Activated T-helper 1 cell treated with Interleukin-2 at 50 U/mL for 16 hours (primary cell): Measurements from ENCODE around the gene CORO6.

Source experiments
- DNase-seq: peaks from one replicate; pipeline ENCODE4 v3.0.0-alpha.2; 2020; ENCODE audit warnings: low read depth

CORO6 gene

DNA sequence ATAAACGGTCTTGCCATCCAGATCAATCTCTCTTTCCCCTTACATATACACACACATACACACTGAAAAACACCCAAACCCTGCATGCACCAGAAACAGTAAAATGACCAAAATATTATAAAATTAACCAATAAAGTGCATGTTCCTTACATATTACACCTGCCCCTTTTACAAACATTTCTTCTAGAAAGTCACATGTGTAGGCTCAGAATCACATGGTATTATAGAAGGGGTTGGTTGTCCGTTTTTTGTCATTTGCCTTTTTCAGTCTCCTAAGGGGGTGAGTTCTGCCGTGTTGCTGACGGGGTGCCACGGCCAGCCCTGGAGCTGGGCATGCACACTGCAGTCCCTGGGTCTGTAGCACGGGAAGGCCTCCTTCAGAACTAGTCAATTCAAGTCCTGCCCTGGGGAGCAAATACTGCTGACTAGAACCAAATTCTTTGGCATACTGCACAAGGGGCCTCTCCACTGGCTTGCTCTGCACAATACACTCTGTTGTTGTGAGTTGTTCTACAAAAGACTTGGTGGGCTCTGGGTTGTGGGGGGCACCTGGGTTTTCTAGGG is 8.0 kb upstream of the CORO6 start:
- no peak for DNase-seq

DNA sequence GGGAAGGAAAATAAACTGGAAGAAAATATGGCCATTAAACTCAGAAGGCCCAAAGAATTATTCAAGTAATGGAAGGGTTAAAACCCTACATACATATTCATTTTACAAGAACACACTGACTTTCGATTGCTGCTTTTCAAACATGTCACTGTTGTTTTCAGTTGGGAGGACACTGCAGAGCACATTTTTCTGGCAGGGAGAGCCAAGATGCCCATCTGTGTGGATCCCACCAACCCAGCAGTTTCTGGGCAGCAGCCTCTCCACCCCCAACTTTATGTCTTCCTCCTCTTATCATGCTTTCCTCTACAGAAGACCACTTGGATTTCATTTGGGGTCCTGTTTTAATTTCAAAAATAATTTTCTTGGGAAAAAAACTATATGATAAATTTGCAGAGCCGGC is 7.1 kb upstream of the CORO6 start:
- DNase-seq = no peak

DNA sequence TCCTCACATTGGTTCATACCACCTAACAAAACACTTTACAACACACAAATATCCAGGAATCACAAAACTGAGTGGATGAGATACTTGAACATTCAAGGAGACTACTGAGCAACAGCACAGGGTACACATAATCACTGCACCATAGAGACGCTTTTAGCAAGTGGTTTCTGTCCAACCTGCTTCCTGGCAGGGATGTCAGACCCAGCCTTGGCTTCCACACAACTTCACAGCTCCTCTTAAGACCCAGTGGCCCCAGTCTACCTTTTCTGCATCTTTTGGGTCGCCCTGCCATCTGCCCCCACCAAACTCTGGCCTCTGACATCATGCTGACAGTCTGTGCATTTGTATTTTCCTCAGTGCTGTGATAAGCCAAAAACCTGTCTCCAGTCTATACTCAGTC is 5.9 kb upstream of the CORO6 start:
- DNase-seq = no peak

DNA sequence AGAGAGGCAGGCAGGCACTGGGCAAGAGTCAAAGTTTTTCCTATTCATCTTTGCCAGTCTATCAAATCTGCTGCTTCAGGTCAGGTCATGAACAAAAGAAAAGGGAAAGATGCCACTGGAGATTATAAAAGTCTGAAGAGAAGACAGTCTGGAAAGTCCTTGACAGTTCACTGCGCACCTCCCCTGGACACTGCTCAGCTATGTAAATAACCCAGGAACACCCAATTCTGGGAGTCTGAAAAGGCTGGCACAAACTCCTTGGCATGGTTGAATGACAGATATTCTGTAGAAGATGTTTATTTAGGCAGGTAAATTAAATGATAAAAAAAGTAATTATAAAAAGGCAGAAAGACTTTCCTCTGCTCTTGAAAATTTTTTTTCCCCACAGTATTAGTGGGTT is 5.2 kb upstream of the CORO6 start:
- DNase-seq = no peak

DNA sequence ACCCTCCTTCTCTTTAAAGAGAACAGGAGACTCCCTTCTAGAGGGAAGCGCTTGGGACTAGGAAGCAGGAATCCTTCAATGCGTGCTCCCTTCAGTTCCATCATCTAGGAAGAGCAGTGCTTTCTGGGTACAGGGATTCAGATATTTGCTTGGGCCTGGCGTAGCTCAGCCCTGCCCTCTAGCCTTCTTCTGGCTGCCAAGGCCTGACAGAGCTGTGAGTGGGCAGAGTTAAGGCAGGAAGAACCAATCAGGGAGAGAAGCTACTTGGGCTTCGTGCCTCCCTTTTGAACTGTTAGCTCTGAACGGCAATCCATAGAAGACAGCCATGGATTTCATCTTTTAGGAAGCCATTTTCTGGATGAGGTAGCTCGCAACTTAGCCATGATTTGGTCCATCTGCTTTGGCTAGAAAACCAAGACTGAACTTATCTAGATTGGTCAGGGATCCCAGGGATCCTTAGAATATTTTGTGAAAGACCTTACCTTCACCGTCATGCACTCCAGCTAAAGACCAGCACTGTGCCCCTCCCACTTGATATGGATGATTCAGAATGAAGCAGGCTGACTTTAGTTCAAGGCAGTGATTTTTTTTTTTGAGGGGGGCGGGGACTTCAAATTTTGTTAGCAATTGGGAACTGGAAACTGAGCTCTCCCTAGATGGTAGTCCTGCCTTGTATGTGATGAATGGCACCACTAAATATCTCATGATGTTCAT is 2.5 kb upstream of the CORO6 start:
- no peak for DNase-seq

DNA sequence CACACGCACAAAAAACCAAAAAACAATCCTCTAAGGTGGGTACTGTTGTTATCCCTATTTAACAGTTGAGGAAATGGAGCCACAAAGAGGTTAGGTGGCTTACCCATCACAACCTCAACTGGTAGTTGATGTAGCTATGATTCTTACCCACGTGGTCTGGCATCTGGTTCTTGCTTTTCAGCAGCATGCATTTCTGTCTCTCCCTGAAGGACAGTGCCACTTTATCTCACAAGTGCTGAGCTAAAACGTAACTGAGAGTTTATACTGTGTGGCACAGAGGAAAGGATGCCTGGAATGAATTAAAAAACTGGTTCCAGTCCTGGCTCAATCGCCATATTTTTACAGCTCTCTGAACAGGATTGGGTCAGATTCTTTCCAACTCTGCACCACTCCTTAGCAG is 1.9 kb upstream of the CORO6 start:
- DNase-seq = no peak

DNA sequence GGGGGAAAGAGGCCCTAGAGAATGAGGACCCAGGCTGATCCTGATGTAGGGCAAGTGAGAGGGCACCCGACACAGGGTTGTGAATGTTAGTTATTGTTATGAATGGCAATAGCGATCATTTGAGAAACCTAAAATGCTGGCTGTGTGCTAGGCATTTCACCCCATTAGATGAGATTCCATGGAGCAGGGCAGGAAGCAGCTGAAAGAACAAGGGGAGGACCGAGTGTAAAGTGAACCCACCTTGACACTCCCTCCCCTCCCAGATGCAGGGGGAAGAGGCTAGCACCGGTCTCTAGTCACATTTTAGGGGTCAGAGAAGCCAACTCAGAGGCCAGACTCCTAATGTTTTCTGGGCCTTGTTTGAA is 553 bp upstream of the CORO6 start:
- DNase-seq = no peak

DNA sequence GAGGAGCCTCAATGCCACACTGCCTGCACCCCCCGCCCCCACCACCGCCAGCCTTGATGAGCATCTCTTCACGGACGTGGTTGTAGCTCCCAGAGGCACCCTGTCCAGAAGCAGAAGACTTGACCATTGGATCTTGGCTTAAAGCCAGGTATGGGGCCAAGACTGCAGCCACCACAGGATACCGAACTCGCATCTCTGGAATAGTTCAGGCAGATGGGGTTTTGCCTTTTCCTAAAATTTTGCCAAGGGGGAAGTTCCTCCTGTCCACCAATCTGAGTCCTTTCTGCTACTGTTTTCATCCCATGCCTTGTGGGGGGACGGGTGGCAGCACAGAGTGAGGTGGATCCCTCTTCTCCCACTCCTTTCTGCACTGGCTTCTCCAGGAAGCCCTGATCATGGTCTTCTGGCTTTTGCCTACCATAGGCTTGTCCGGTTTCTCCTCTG is 939 bp downstream of the CORO6 start:
- no peak for DNase-seq

DNA sequence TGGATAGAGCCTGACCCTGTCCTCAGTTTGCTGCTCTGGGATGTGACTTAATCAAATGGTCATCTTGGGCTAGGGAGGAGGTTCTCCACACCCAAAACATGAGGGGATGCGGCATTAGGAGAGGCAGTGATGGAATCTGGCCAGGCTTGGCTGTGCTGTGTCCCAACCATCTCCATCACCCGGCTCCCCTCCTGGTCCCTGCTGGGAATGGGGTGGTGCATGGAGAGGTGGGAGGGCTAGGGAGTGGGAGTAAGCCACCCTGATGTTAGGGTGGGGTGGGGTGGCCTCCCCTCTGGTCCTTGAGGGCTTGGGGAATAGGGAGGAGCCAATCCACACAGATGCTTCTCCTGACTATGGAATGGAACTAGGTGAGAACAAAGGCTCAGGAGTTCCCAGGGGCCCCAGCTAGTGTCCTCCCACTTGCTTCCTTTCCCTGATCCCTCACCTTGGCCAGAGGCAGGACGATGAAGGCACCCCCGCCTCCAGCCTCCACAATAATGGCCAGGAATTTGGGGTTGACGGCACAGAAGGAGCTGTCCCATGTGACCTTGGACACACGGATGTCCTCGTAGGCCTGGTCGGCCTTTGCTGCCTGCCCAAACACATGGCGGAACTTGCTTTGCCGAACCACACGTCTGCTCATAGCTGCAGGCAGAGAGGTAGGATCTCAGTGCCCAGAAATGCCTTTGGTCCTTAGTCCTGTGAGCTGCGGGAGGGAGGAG is 1.8 kb downstream of the CORO6 start:
- DNase-seq = no peak

DNA sequence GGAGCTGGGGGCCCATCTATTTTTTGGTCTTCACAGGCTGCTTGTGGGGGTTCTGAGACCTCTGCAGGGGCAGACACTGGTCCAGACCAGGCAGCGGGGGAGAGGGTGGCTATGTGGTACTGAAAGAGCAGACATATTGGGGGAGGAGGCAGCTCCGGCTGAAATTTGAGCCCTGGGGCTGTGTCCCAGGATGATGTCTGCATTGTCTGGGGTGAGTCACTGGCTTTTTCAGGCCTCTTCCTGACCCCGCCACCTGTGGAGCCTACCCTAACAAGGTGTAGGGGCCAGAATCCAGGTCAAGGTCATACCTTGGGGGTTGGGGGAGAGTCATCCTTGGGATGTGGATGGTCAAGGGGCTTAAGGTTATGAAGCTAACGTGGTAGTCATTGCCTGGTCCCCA is 2.4 kb downstream of the CORO6 start:
- no peak for DNase-seq

DNA sequence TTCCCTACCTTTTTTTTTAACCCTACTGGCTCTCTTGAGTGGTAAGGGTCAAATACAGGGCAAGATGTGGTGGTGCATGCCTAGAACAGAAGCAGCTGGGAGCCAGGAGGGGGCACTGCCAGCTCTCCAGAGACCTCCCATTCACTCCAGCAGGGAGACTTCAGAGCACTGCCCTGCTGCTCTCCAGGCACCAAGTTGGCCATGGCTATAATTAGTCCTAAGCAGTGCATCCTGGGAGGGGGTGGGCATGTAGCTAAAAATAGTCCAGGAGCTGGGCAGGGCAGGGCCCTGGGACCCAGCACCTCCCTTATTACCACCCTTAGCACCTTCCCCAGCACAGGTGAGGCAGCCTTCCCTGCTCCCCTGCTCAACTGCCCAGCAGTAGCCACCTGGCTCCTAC is 3.5 kb downstream of the CORO6 start:
- no peak for DNase-seq

DNA sequence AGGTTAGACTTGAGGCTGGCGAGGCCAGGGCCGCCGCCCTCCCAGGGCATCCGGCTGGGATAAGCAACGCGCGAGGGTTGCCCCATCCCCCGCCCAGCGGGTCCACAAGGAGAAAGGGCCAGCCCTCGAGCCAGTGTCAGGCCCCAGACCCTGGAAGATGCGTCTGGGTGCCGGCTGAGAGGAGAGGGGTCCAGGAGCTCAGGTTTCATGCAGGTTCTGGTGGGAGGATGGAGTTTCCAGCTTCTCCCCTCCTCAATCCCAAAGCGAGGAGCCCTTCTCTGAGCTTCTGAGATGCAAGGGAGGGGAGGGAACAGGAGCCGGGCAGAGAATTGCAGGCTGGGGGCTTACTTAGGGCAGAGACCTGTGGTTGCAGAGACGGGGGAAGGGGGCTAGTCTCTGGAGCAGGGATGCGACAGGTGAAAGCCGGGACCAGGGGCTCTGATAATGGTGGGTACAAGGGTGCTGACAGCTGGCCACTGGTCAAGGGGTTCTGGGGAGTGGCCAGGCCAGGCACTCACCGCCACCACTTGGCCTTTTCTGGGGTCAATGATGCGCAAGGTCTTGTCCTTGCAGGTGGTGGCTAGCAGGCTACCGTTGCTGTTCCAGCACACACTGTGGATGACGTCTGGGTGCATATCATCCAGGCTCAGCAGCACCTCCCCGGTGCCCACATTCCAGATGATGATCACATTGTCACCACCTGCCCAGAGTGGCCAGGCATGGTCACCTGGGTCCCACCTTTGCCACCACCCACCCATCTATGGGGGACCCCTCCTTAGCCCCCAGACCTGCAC is 4.2 kb downstream of the CORO6 start:
- DNase-seq = no peak

DNA sequence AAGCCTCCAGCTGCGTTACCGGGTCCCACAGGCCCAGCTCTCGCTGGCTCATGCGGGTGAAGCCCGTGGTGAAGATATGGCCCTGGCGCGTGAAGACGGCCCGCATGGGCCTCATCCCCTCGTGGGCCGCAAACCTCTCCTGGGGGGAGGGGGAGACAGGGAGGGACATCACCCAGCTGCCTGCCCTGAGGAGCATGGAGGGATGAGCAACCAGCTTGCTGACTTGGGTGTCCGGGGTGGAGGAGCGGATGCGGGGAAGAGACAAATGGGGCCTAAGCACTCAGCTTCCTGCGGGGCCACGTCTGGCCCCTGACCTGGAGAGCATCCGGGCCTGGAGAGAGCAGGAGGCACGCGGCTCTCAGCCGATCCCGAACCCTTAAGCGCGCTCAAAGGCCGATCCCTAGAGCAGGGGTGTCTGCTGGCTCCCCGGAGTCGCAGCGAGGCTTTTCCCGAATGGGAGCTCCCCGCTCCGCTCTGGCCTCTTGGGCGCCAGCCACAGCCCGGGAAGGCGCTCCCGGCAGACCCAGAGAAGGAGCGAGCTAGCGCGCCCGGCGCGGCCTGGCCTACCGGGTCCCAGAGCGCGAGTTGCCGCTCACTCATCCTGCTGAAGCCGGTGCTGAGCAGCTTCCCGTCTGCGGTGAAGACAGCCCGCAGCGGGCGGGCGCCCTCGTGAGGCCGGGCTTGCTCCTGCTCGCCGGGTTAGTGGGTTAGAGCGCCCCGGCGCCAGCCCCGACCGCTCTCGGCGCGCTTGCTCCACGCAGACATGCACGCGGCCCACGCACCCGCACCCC is 5.0 kb downstream of the CORO6 start:
- peak; percentile 80 for DNase-seq

DNA sequence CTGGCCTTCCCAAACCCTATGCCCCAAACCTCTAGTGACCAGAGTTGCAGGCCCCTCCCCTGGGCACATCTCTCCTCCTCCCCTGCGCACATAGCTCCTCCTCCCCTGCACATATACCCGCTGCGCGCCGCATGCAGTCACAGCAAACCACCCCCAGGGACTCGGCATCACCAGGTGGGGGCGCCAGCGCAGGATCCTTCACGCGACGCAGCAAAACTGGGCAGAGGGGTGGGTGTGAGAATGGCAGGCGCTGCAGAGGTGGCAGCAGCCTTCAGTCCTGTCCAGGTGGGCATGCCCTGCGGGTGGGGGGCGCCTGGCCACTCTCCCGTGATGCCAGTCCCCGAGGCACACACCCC is 5.6 kb downstream of the CORO6 start:
- DNase-seq = peak; percentile 84

DNA sequence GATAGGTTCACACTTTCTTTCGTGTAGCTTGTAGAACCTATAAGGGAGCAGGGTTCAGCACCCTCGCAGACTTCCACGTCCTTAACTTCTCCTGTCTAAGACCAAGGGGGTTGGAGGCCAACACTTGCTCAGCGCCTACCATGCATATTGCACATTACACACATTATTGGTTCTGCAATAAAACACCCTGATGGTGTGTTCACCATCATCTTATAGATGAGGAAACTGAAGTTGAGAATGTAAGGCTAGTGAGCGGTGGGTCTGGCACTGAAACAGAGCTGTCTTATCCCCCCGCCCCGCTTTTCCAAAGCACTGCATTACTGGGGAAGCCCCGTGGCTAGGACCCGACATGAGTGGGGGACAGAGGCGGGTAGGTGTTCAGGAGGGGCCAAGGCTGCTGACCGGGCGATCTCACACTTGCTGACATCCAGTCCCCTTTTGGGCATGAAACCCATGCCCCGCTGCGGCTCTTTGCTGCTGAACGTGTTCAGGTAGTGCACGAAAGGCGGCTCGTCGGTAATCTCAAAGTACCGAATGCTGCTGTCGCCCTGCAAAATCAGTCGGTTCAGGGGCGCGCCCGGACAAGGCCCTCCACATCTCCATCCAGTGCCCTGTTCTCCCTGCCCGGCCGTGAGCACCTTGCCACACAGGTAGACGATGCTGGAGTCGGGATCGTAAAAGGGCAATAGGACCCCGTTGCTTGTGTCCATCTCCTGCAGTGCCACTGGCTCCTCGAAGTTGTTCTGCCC is 6.2 kb downstream of the CORO6 start:
- no peak for DNase-seq

DNA sequence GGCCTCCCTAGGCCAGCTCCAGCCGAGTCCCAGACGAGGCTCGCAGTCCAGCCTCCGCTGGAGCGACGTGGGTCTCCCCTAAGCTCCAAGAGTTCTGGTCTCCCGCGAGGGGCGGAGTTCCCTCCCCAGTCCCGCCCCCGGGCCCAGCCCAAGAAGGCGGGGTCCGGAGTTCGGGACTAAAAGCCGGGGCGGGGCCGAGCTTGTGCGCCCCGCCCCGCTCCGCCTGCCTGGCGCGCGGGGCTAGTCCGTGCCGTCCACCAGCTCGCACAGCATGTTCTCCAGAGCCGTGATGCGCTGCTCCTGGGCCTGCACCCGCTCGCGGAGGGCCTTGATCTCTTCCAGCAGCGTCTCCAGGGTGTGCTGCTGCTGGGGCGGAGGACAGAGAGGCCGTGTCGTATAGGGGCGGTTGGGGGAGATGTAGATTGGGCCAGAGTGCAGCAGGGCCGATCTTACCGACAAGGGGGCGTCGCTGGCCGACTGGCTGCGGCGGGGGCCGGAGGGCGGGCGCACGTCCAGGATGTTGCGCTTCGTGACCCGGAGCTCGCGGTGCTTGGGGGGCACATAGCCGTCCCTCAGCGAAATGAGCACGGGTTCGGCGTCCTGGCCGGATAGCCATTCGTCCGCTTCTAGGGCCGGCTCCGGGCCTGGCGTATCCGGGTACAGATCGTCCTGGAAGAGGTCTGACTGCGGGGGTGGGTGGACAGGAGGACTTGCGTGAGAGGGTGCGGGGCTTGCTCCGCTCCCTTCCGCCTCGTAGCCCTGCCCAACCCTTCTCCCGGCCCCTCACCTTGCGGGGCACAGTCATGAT is 7.0 kb downstream of the CORO6 start:
- peak; percentile 80 for DNase-seq

DNA sequence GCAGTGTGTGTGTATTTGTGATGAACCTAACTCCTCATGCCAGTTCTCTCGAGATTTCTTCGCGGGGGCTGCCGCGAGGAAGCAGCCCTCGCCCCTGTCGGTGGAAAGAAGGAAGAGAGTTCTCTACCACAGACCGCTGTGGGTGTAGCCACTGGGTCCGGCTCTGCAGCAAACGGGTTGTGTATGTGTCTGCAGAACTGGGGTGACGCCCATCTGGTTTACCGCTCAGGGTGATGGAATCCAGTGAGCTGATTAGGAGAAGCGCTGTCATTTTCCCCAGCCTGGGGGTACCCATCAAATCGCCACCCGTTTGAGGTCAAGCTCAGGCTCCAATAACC is 7.7 kb downstream of the CORO6 start:
- peak; percentile 52 for DNase-seq

DNA sequence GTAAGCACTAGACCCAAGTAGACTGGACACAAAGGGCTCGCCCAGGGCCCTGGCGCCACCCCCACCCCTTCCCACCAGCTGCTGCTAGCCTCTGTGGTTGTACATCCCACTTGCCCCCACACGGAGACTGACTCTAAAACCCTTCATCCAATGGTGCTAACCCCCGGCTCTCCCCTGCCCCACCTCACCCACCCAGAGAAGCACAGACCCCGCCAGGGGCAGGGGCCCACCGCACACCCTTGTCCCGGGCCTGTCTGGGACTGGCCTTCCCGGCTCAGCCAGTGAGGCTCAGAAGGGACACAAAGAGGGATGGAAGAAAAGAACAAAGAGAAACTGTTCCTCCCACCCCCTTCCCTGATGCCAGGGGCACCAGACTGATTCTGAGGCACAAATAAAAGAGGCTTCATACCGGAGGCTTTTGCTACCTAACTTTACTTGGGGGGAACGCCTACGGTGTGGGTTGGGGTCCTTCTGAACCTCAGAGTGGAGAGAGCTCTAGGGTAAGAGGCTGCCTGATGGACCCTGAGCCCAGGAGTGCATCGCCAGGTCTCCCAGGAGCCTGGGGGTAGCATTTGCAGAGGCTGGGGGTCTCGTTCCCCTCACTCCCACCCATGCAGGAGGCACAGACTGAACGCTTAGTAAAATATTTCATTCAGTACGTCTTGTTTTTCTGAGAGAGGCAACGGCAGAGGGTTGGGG is 8.2 kb downstream of the CORO6 start:
- DNase-seq = no peak

DNA sequence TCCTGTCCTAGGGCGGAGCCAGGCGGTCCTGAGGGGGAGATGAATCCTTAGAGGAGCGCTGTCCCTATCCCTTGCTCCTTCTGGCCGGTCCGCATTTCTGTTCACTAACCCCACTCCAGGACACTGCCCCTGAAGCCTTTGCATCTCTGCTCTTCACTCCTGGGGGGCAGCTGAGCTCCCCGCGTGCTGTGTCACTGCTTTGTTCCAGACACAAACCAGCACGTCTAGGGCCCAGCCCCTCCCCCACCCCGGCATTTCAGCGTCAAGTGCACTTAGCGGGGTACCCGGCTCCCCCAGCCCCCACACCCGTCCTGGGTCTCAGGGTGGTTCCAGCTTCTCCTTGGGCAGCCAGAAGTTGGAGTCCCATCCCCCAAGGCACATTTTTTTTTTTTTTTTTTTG is 8.9 kb downstream of the CORO6 start:
- DNase-seq = no peak

DNA sequence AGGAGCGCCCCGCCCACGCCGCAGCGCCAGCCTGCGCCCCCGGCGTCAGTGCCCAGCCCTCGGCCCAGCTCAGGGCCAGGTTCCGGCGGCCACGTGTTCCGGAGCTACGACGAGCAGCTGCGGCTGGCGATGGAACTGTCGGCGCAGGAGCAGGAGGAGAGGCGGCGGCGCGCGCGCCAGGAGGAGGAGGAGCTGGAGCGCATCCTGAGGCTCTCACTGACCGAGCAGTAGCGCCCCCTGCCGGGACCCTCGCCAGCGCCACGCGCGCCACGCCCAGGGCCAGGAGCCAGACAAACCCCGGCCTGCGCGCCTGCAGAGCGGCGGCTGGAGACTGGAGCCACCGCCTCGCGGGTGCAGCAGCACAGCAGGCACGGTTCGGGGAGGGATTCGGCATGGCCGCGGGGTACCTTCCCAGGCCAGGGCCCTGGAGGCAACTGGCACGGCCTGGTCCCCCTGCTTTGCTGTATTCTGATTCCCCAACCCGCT is 9.3 kb downstream of the CORO6 start:
- peak; percentile 89 for DNase-seq
